Smooth muscle cell (in vitro differentiated cells): ENCODE measurements around the gene GCC2. TPM values are rescaled to one million over a fixed set of nuclear protein-coding genes. Genes with fewer than 3 reads are reported as not detected.
"Not testable (repeated sequence)": the region's sequence is repeated elsewhere in the genome, so short reads cannot be mapped to it uniquely, and the experiment has no call there.

Experiments used
- DNase-seq: peaks from one replicate; lab custom pipeline; 2025; ENCODE audit not compliant: unreplicated experiment; lab: John Stamatoyannopoulos, UW
- H2AFZ ChIP-seq: fragments of 200-600 bp; sonication (generic); 2 replicates; pipeline ENCODE4 v1.6.0; 2016; ENCODE audit warnings: antibody characterized with exemption, low read depth, mild to moderate bottlenecking
- H3F3A ChIP-seq: fragments of 200-600 bp; sonication (generic); 2 replicates; pipeline ENCODE4 v1.6.0; 2017; ENCODE audit warnings: antibody characterized with exemption, low read depth
- H3K27ac ChIP-seq: fragments of 200-600 bp; sonication (generic); 2 replicates; pipeline ENCODE4 v1.5.1; 2016; ENCODE audit warnings: low read depth, mild to moderate bottlenecking
- H3K27me3 ChIP-seq: fragments of 200-600 bp; sonication (generic); 2 replicates; pipeline ENCODE4 v1.6.1; 2016; ENCODE audit warnings: low read depth, mild to moderate bottlenecking
- H3K36me3 ChIP-seq: fragments of 200-600 bp; sonication (generic); 2 replicates; pipeline ENCODE4 v1.5.1; 2016; ENCODE audit warnings: low read depth
- H3K4me1 ChIP-seq: fragments of 200-600 bp; sonication (generic); 2 replicates; pipeline ENCODE4 v1.5.1; 2016; ENCODE audit warnings: low read depth
- H3K4me2 ChIP-seq: fragments of 200-600 bp; sonication (generic); 2 replicates; pipeline ENCODE4 v1.6.0; 2016; ENCODE audit warnings: mild to moderate bottlenecking
- H3K4me3 ChIP-seq: fragments of 200-600 bp; sonication (generic); 2 replicates; pipeline ENCODE4 v1.5.1; 2016; ENCODE audit warnings: mild to moderate bottlenecking
- H3K79me2 ChIP-seq: fragments of 200-600 bp; sonication (generic); 2 replicates; pipeline ENCODE4 v1.6.0; 2016; ENCODE audit warnings: low read depth, mild to moderate bottlenecking
- H3K9ac ChIP-seq: fragments of 200-600 bp; sonication (generic); 2 replicates; pipeline ENCODE4 v1.6.0; 2016; ENCODE audit warnings: low read depth
- H3K9me3 ChIP-seq: fragments of 200-600 bp; sonication (generic); replicated peaks from 2 replicates; pipeline ENCODE4 v1.5.1; 2016; ENCODE audit warnings: low read depth
- H4K20me1 ChIP-seq: fragments of 200-600 bp; sonication (generic); 2 replicates; pipeline ENCODE4 v1.6.0; 2016; ENCODE audit warnings: low read depth
- WGBS: methylation state at CpG from one replicate; pipeline ENCODE4 v1.1.7; 2016; ENCODE audit warnings: low lambda C conversion rate; 5-methylcytosine and 5-hydroxymethylcytosine counted together
- polyA plus RNA-seq: library from polyadenylated mRNA; unstranded; fragments of >200 nt; fragmentation: Nextera tagmentation; extraction: Ambion mirVana; gene quantifications from 2 replicates; pipeline ENCODE4 v1.2.1, GENCODE V29; 2016
- total RNA-seq: library from RNA; depleted of rRNA; stranded (reverse); fragments of >200 nt; gene quantifications from 2 replicates; pipeline ENCODE4 v1.2.3, GENCODE V29; 2014
- TF ChIP-seq, protein P1 (sequence below): fragments of 200-600 bp; sonication (generic); IDR thresholded peaks from 2 replicates; pipeline ENCODE4 v1.5.1; 2017; ENCODE audit warnings: borderline replicate concordance, mild to moderate bottlenecking, antibody characterized with exemption; ENCODE audit not compliant: insufficient read depth, poor library complexity, severe bottlenecking

Gene GCC2
- total and polyA plus RNA-seq, 2 experiments from 2014 or later = 18.3 to 36.4 TPM

DNA sequence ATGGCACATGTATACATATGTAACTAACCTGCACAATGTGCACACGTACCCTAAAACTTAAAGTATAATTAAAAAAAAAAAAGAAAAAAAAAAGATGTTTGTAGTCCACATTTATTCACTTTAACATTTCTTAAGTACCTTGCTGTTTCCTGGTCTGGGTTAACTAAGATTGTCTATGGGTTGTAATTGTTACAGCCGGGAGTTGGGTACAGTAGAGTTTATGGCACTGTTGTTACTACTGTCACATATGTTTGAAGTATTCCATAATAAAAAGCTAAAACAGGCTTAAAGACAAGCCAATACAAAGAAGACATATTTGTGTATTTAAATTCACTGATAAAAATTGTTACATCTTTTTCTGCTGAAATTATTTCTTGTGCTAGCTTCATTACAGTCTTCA lies 36.2 kb downstream of the GCC2 start:
- WGBS = 100% methylated on average over 2 of the region's 2 CpGs
- DNase-seq = no peak
- Histone ChIP-seq H3K9me3 (no peaks in the 10 kb centered on the region), H3K79me2 (no peaks in the 10 kb centered on the region), H3K4me3 (no peak overlapping the region), H3F3A (peaks cover 5% of the 10 kb centered on the region), H4K20me1 (no peaks in the 10 kb centered on the region), H3K27ac (no peak overlapping the region), H2AFZ (no peak overlapping the region), H3K27me3 (no peaks in the 10 kb centered on the region), H3K4me1 (no peaks in the 10 kb centered on the region), H3K4me2 (no peak overlapping the region), H3K9ac (no peak overlapping the region), H3K36me3 (peaks cover 46% of the 10 kb centered on the region)
- TF ChIP-seq, protein P1, sequence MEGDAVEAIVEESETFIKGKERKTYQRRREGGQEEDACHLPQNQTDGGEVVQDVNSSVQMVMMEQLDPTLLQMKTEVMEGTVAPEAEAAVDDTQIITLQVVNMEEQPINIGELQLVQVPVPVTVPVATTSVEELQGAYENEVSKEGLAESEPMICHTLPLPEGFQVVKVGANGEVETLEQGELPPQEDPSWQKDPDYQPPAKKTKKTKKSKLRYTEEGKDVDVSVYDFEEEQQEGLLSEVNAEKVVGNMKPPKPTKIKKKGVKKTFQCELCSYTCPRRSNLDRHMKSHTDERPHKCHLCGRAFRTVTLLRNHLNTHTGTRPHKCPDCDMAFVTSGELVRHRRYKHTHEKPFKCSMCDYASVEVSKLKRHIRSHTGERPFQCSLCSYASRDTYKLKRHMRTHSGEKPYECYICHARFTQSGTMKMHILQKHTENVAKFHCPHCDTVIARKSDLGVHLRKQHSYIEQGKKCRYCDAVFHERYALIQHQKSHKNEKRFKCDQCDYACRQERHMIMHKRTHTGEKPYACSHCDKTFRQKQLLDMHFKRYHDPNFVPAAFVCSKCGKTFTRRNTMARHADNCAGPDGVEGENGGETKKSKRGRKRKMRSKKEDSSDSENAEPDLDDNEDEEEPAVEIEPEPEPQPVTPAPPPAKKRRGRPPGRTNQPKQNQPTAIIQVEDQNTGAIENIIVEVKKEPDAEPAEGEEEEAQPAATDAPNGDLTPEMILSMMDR = no peak

- DNase-seq = no peak
- Histone ChIP-seq H3F3A (peaks cover 16% of the 10 kb centered on the region), H3K4me2 (no peak overlapping the region)
Measured at GRCh38 chr2:108490506-108491122, 41.6 kb downstream of the GCC2 start.

GRCh38 chr2:108491848-108492247 lies 42.8 kb downstream of the GCC2 start:
- H3K36me3 ChIP-seq = peaks cover 21% of the 10 kb centered on the region
- no peak for DNase-seq
- TF ChIP-seq, protein P1 = no peak
- peak overlapping the region; percentile 89 for H3K27ac ChIP-seq
- no peaks in the 10 kb centered on the region for H3K27me3 ChIP-seq
- no peak overlapping the region for H2AFZ ChIP-seq
- peaks cover 13% of the 10 kb centered on the region for H3K4me1 ChIP-seq
- H4K20me1 ChIP-seq = no peaks in the 10 kb centered on the region
- H3K79me2 ChIP-seq = no peaks in the 10 kb centered on the region
- no peak overlapping the region for H3K4me3 ChIP-seq
- H3K4me2 ChIP-seq = peak overlapping the region; percentile 65
- H3F3A ChIP-seq = peaks cover 16% of the 10 kb centered on the region
- H3K9ac ChIP-seq = peak overlapping the region; percentile 38
- no peaks in the 10 kb centered on the region for H3K9me3 ChIP-seq

More at GRCh38 chr2:108490506-108491122, 41.6 kb downstream of the GCC2 start:
- H3K4me3 ChIP-seq = no peak overlapping the region
- H3K9me3 ChIP-seq = no peaks in the 10 kb centered on the region
- no peaks in the 10 kb centered on the region for H3K79me2 ChIP-seq
- peak overlapping the region; percentile 89 for H3K27ac ChIP-seq
- no peak overlapping the region for H2AFZ ChIP-seq
- peaks cover 21% of the 10 kb centered on the region for H3K36me3 ChIP-seq
- peaks cover 13% of the 10 kb centered on the region for H3K4me1 ChIP-seq
- no peak overlapping the region for H3K9ac ChIP-seq
- H3K27me3 ChIP-seq = no peaks in the 10 kb centered on the region
- TF ChIP-seq, protein P1 = no peak
- no peaks in the 10 kb centered on the region for H4K20me1 ChIP-seq

GRCh38 chr2:108492364-108492763 lies 43.4 kb downstream of the GCC2 start:
- TF ChIP-seq, protein P1 = no peak
- Histone ChIP-seq H3K36me3 (peaks cover 25% of the 10 kb centered on the region), H3K9ac (no peak overlapping the region), H3K27me3 (no peaks in the 10 kb centered on the region), H3K4me3 (no peak overlapping the region), H3K4me1 (peaks cover 13% of the 10 kb centered on the region), H3K27ac (peak overlapping the region; percentile 89), H3K4me2 (peak overlapping the region; percentile 65), H4K20me1 (no peaks in the 10 kb centered on the region), H3K9me3 (no peaks in the 10 kb centered on the region), H2AFZ (no peak overlapping the region), H3K79me2 (no peaks in the 10 kb centered on the region), H3F3A (peaks cover 16% of the 10 kb centered on the region)
- no peak for DNase-seq
- WGBS = 0% methylated on average over 4 of the region's 4 CpGs

DNA sequence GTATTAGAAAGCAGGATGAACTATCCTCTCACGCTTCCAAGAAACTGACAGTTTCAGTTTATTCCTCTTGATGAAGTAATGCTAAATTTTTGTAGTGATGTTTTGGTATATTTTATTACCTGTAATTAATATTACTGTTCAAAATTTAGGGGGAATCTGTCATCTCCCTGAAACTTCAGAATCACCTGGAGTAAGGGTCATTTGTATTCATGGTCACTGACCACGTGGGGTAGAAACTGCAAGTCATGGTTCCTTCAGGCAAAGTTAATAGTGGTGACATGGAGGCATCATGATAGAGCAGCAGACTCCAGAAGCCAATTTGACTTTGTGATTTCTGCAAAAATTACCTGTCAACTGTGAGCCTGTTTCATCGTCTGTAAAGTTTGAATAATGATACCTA lies 47.2 kb downstream of the GCC2 start:
- not testable (repeated sequence) for H3K36me3 ChIP-seq, H3K9ac ChIP-seq, H3K27me3 ChIP-seq, H3K27ac ChIP-seq, H4K20me1 ChIP-seq, H2AFZ ChIP-seq, H3K79me2 ChIP-seq, DNase-seq, H3F3A ChIP-seq, H3K4me2 ChIP-seq, H3K4me3 ChIP-seq, H3K9me3 ChIP-seq
- H3K4me1 ChIP-seq = peaks cover 11% of the 10 kb centered on the region
- WGBS = 67% methylated on average over 2 of the region's 3 CpGs
